ENCODE results near the gene SEL1L. TPM values are rescaled to one million over a fixed set of nuclear protein-coding genes. Genes with fewer than 3 reads are reported as not detected.

The SEL1L gene
- polyA plus RNA-seq, 3 donors from 2014 or later: 29.3 to 41.7 (median 31.0) TPM

Other genes starting within 250 kb of the SEL1L start
- gene STON2, start 133.5 kb downstream of the SEL1L start, polyA plus RNA-seq: under 1 TPM in 1 of 3 donors, not detected in 2; 0.16 TPM